Neural progenitor cell (in vitro differentiated cells): ENCODE data around the gene NOX1. TPM values are rescaled to one million over a fixed set of nuclear protein-coding genes. Genes with fewer than 3 reads are reported as not detected.

Source experiments
- DNase-seq: peaks from one replicate; pipeline ENCODE4 v3.0.0-alpha.2; 2016; ENCODE audit warnings: low spot score
- H2AFZ ChIP-seq: fragments of 200-600 bp; sonication (generic); replicated peaks from 2 replicates; pipeline ENCODE4 v1.6.1; 2016; ENCODE audit warnings: antibody characterized with exemption
- H3F3A ChIP-seq: fragments of 200-600 bp; sonication (generic); 2 replicates; pipeline ENCODE4 v1.6.1; 2016; ENCODE audit warnings: antibody characterized with exemption, low read depth
- H3K27ac ChIP-seq: fragments of 200-600 bp; sonication (generic); 2 replicates; pipeline ENCODE4 v1.5.1; 2016; ENCODE audit warnings: mild to moderate bottlenecking
- H3K27me3 ChIP-seq: fragments of 200-600 bp; sonication (generic); 2 replicates; pipeline ENCODE4 v1.6.1; 2016; ENCODE audit warnings: mild to moderate bottlenecking, moderate library complexity
- H3K36me3 ChIP-seq: fragments of 200-600 bp; sonication (generic); 2 replicates; pipeline ENCODE4 v1.5.1; 2016
- H3K4me1 ChIP-seq: fragments of 200-600 bp; sonication (generic); 2 replicates; pipeline ENCODE4 v1.6.1; 2016; ENCODE audit warnings: mixed run types
- H3K4me2 ChIP-seq: fragments of 200-600 bp; sonication (generic); 2 replicates; pipeline ENCODE4 v1.6.1; 2016
- H3K4me3 ChIP-seq: fragments of 200-600 bp; sonication (generic); 2 replicates; pipeline ENCODE4 v1.5.1; 2016
- H3K79me2 ChIP-seq: fragments of 200-600 bp; sonication (generic); 2 replicates; pipeline ENCODE4 v1.6.1; 2016; ENCODE audit warnings: low read depth
- H3K9ac ChIP-seq: fragments of 200-600 bp; sonication (generic); 2 replicates; pipeline ENCODE4 v1.6.1; 2016
- H3K9me3 ChIP-seq: fragments of 200-600 bp; sonication (generic); 2 replicates; pipeline ENCODE4 v1.5.1; 2016; ENCODE audit warnings: low read depth
- H4K20me1 ChIP-seq: fragments of 200-600 bp; sonication (generic); 2 replicates; pipeline ENCODE4 v1.6.1; 2016; ENCODE audit warnings: low read depth
- H3K27ac Mint-ChIP-seq: 3 replicates; pipeline ENCODE4 v1.8.0; 2021; ENCODE audit warnings: mixed read lengths
- H3K27me3 Mint-ChIP-seq: 2 replicates; pipeline ENCODE4 v1.8.0; 2022; ENCODE audit warnings: low read depth, mild to moderate bottlenecking, inconsistent platforms, moderate library complexity, mixed read lengths; ENCODE audit not compliant: insufficient read depth
- H3K36me3 Mint-ChIP-seq: 3 replicates; pipeline ENCODE4 v1.8.0; 2021; ENCODE audit warnings: mixed read lengths
- H3K4me1 Mint-ChIP-seq: 3 replicates; pipeline ENCODE4 v1.8.0; 2021; ENCODE audit warnings: mixed read lengths
- H3K4me3 Mint-ChIP-seq: 3 replicates; pipeline ENCODE4 v1.8.0; 2021; ENCODE audit warnings: mild to moderate bottlenecking, moderate library complexity, mixed read lengths
- H3K9me3 Mint-ChIP-seq: 3 replicates; pipeline ENCODE4 v1.8.0; 2020; ENCODE audit warnings: mixed read lengths
- CTCF ChIP-seq: fragments of 200-600 bp; sonication (generic); IDR thresholded peaks from 2 replicates; pipeline ENCODE4 v1.5.1; 2017; ENCODE audit warnings: antibody characterized with exemption, mild to moderate bottlenecking
- EZH2 ChIP-seq: fragments of 200-600 bp; sonication (generic); IDR thresholded peaks from 2 replicates; pipeline ENCODE4 v1.6.1; 2017; ENCODE audit warnings: antibody characterized with exemption, mild to moderate bottlenecking, moderate library complexity
- EZH2phosphoT487 ChIP-seq: fragments of 200-600 bp; sonication (generic); IDR thresholded peaks from 2 replicates; pipeline ENCODE4 v1.6.1; 2017; ENCODE audit warnings: antibody characterized with exemption
- total RNA-seq: library from RNA; depleted of rRNA; stranded (reverse); fragments of >200 nt; gene quantifications from 2 replicates; pipeline ENCODE4 v1.2.3, GENCODE V29; 2015; ENCODE audit warnings: low replicate concordance

Gene NOX1
- total RNA-seq, 1 donor from 2014 or later: not detected

GRCh38 chrX:100850317-100850716 is 23.8 kb downstream of the NOX1 start:
- no peak overlapping the region for H3K4me3 Mint-ChIP-seq
- no peak overlapping the region for H3K27ac ChIP-seq

GRCh38 chrX:100831219-100831946 is 42.8 kb downstream of the NOX1 start:
- Histone ChIP-seq H3K4me1 (no peaks in the 10 kb centered on the region), H3K4me2 (no peak overlapping the region), H3K9ac (no peak overlapping the region), H3K79me2 (no peaks in the 10 kb centered on the region), H2AFZ (no peak overlapping the region), H3K27me3 (no peaks in the 10 kb centered on the region), H3K36me3 (no peaks in the 10 kb centered on the region), H3K9me3 (no peaks in the 10 kb centered on the region), H3F3A (no peaks in the 10 kb centered on the region), H3K27ac (no peak overlapping the region), H4K20me1 (no peaks in the 10 kb centered on the region), H3K4me3 (no peak overlapping the region)
- DNase-seq: no peak
- Mint-ChIP-seq H3K36me3 (peaks cover 2% of the 10 kb centered on the region), H3K27ac (no peak overlapping the region), H3K4me1 (no peaks in the 10 kb centered on the region), H3K27me3 (no peaks in the 10 kb centered on the region), H3K9me3 (no peaks in the 10 kb centered on the region), H3K4me3 (no peak overlapping the region)
- TF ChIP-seq EZH2 (no peak), EZH2phosphoT487 (no peak), CTCF (no peak)

More at GRCh38 chrX:100850317-100850716, 23.8 kb downstream of the NOX1 start:
- Mint-ChIP-seq H3K9me3 (peaks cover under 1% of the 10 kb centered on the region), H3K27me3 (peaks cover 2% of the 10 kb centered on the region), H3K36me3 (no peaks in the 10 kb centered on the region), H3K27ac (no peak overlapping the region), H3K4me1 (no peaks in the 10 kb centered on the region)
- Histone ChIP-seq H3K9ac (no peak overlapping the region), H3F3A (no peaks in the 10 kb centered on the region), H2AFZ (no peak overlapping the region), H3K36me3 (no peaks in the 10 kb centered on the region), H3K4me2 (no peak overlapping the region), H3K4me1 (no peaks in the 10 kb centered on the region), H4K20me1 (no peaks in the 10 kb centered on the region), H3K9me3 (no peaks in the 10 kb centered on the region), H3K27me3 (no peaks in the 10 kb centered on the region), H3K4me3 (no peak overlapping the region), H3K79me2 (no peaks in the 10 kb centered on the region)
- TF ChIP-seq EZH2 (no peak), EZH2phosphoT487 (no peak)
- DNase-seq: no peak

GRCh38 chrX:100830547-100830946 is 43.6 kb downstream of the NOX1 start:
- Mint-ChIP-seq H3K36me3 (peaks cover 2% of the 10 kb centered on the region), H3K9me3 (no peaks in the 10 kb centered on the region), H3K4me3 (no peak overlapping the region), H3K27me3 (no peaks in the 10 kb centered on the region), H3K4me1 (no peaks in the 10 kb centered on the region), H3K27ac (no peak overlapping the region)
- H3K79me2 ChIP-seq: no peaks in the 10 kb centered on the region
- no peak overlapping the region for H3K9ac ChIP-seq
- H2AFZ ChIP-seq: no peak overlapping the region
- no peak overlapping the region for H3K27ac ChIP-seq
- DNase-seq: no peak
- no peak overlapping the region for H3K4me3 ChIP-seq
- TF ChIP-seq EZH2: no peak
- no peak for TF ChIP-seq EZH2phosphoT487
- TF ChIP-seq CTCF: no peak
- no peak overlapping the region for H3K4me2 ChIP-seq
- no peaks in the 10 kb centered on the region for H3K9me3 ChIP-seq
- H3F3A ChIP-seq: no peaks in the 10 kb centered on the region
- no peaks in the 10 kb centered on the region for H3K4me1 ChIP-seq
- no peaks in the 10 kb centered on the region for H4K20me1 ChIP-seq
- no peaks in the 10 kb centered on the region for H3K36me3 ChIP-seq
- H3K27me3 ChIP-seq: no peaks in the 10 kb centered on the region

- Histone ChIP-seq H3K4me1 (no peaks in the 10 kb centered on the region), H4K20me1 (no peaks in the 10 kb centered on the region), H3K27ac (no peak overlapping the region), H3K79me2 (no peaks in the 10 kb centered on the region), H3K4me2 (no peak overlapping the region), H2AFZ (no peak overlapping the region), H3K27me3 (no peaks in the 10 kb centered on the region), H3F3A (no peaks in the 10 kb centered on the region), H3K9ac (no peak overlapping the region), H3K4me3 (no peak overlapping the region), H3K9me3 (no peaks in the 10 kb centered on the region), H3K36me3 (no peaks in the 10 kb centered on the region)
- Mint-ChIP-seq H3K27ac (no peak overlapping the region), H3K4me1 (no peaks in the 10 kb centered on the region), H3K9me3 (no peaks in the 10 kb centered on the region), H3K36me3 (peaks cover 2% of the 10 kb centered on the region), H3K4me3 (no peak overlapping the region), H3K27me3 (no peaks in the 10 kb centered on the region)
- TF ChIP-seq CTCF (no peak), EZH2phosphoT487 (no peak), EZH2 (no peak)
- no peak for DNase-seq
Observed at GRCh38 chrX:100830143-100830542, 44.0 kb downstream of the NOX1 start.
